IMR-90 (cell line): Measurements from ENCODE around the gene UMOD. TPM values are rescaled to one million over a fixed set of nuclear protein-coding genes. Genes with fewer than 3 reads are reported as not detected.

Source experiments
- ATAC-seq: fragments of 200-7000 bp; cut with Tn5 transposase; 2 replicates; pipeline ENCODE4 v1.9.1; 2020; ENCODE audit warnings: low read depth, mild to moderate bottlenecking, moderate library complexity
- BruUV-seq: library from RNA; stranded (reverse); fragments of 400-500 nt; replicated peaks from 2 replicates; lab custom pipeline; 2021; lab: Mats Ljungman, UMichigan
- CTCF ChIA-PET: fragments of 300-600 bp; formaldehyde crosslinking; extraction: SDS; loops from one replicate; lab custom pipeline; 2021; ENCODE audit warnings: antibody characterized with exemption; lab: Yijun Ruan, JAX
- POLR2A ChIA-PET: fragments of 300-600 bp; sonication (Branson Sonifier 250); formaldehyde crosslinking; loops from one replicate; lab custom pipeline; 2022; ENCODE audit warnings: antibody characterized with exemption; ENCODE audit not compliant: unreplicated experiment; lab: Charles Lee
- DNase-seq: peaks from one replicate; pipeline ENCODE4 v3.0.0; 2013
- H2AFZ ChIP-seq: replicated peaks from 2 replicates; pipeline ENCODE3; 2013; ENCODE audit warnings: low read length, mild to moderate bottlenecking; ENCODE audit not compliant: poor library complexity
- H2AK5ac ChIP-seq: 2 replicates; pipeline ENCODE4 v1.6.1; 2013; ENCODE audit warnings: low read depth, low read length, inconsistent platforms
- H2AK9ac ChIP-seq: replicated peaks from 2 replicates; pipeline ENCODE3; 2013; ENCODE audit warnings: mild to moderate bottlenecking, low read depth, low read length, moderate library complexity; ENCODE audit not compliant: poor library complexity
- H2BK120ac ChIP-seq: 2 replicates; pipeline ENCODE4 v1.6.1; 2013; ENCODE audit warnings: low read depth, low read length, inconsistent platforms
- H2BK15ac ChIP-seq: 3 replicates; pipeline ENCODE4 v1.6.1; 2013; ENCODE audit warnings: low read depth, low read length, inconsistent platforms
- H2BK20ac ChIP-seq: 2 replicates; pipeline ENCODE4 v1.6.1; 2013; ENCODE audit warnings: low read depth, mild to moderate bottlenecking, inconsistent platforms, low read length, moderate library complexity
- H2BK5ac ChIP-seq: 2 replicates; pipeline ENCODE4 v1.6.1; 2013; ENCODE audit warnings: mild to moderate bottlenecking, low read depth, low read length, inconsistent platforms; ENCODE audit not compliant: poor library complexity, severe bottlenecking
- H3K14ac ChIP-seq: replicated peaks from 2 replicates; pipeline ENCODE4 v1.6.1; 2013; ENCODE audit warnings: low read depth, low read length, inconsistent platforms
- H3K18ac ChIP-seq: 2 replicates; pipeline ENCODE4 v1.6.1; 2013; ENCODE audit warnings: low read depth, low read length, control low read depth
- H3K23ac ChIP-seq: 2 replicates; pipeline ENCODE4 v1.6.1; 2013; ENCODE audit warnings: low read depth, low read length, inconsistent platforms
- H3K27ac ChIP-seq: 2 replicates; pipeline ENCODE4 v1.5.1; 2013; ENCODE audit warnings: mild to moderate bottlenecking, control low read depth, low read length; ENCODE audit not compliant: insufficient read depth
- H3K27me3 ChIP-seq: 2 replicates; pipeline ENCODE4 v1.6.1; 2013; ENCODE audit warnings: low read length; ENCODE audit not compliant: control insufficient read depth, insufficient read depth
- H3K36me3 ChIP-seq: 2 replicates; pipeline ENCODE4 v1.6.1; 2013; ENCODE audit warnings: low read length, mixed read lengths; ENCODE audit not compliant: control insufficient read depth, insufficient read depth
- H3K4ac ChIP-seq: 2 replicates; pipeline ENCODE4 v1.6.1; 2013; ENCODE audit warnings: low read depth, low read length, inconsistent platforms
- H3K4me1 ChIP-seq: 2 replicates; pipeline ENCODE4 v1.6.1; 2013; ENCODE audit warnings: low read length, mixed read lengths; ENCODE audit not compliant: control insufficient read depth, insufficient read depth
- H3K4me2 ChIP-seq: 2 replicates; pipeline ENCODE4 v1.6.1; 2013; ENCODE audit warnings: low read depth, mild to moderate bottlenecking, control low read depth, low read length, moderate library complexity
- H3K4me3 ChIP-seq: 2 replicates; pipeline ENCODE4 v1.5.1; 2013; ENCODE audit warnings: low read depth, mild to moderate bottlenecking, control low read depth, low read length, moderate library complexity; ENCODE audit not compliant: insufficient read depth
- H3K56ac ChIP-seq: 2 replicates; pipeline ENCODE4 v1.6.1; 2013; ENCODE audit warnings: low read length, inconsistent platforms; ENCODE audit not compliant: insufficient read depth; ENCODE audit errors: extremely low read depth
- H3K79me1 ChIP-seq, 2 experiments: 2 replicates each; pipeline ENCODE4 v1.6.1; 2013; ENCODE audit warnings: low read length in 2 of 2, inconsistent platforms in 1 of 2, low read depth in 1 of 2
- H3K9ac ChIP-seq: 2 replicates; pipeline ENCODE4 v1.6.1; 2013; ENCODE audit warnings: low read depth, low read length, control low read depth
- H3K9me1 ChIP-seq: 2 replicates; pipeline ENCODE4 v1.6.1; 2013; ENCODE audit warnings: low read length, inconsistent platforms; ENCODE audit not compliant: insufficient read depth
- H3K9me3 ChIP-seq: 2 replicates; pipeline ENCODE4 v1.6.1; 2013; ENCODE audit warnings: low read length; ENCODE audit not compliant: control insufficient read depth, insufficient read depth
- H4K20me1 ChIP-seq: 2 replicates; pipeline ENCODE4 v1.6.1; 2013; ENCODE audit warnings: low read length, inconsistent platforms; ENCODE audit not compliant: insufficient read depth
- H4K5ac ChIP-seq: 2 replicates; pipeline ENCODE4 v1.6.1; 2013; ENCODE audit warnings: mild to moderate bottlenecking, low read depth, low read length, control low read depth
- H4K8ac ChIP-seq, 2 experiments: 2 replicates each; pipeline ENCODE4 v1.6.1; 2013; ENCODE audit warnings: low read depth in 2 of 2, low read length in 2 of 2, control low read depth in 1 of 2, inconsistent platforms in 1 of 2
- H4K91ac ChIP-seq: 2 replicates; pipeline ENCODE4 v1.6.1; 2013; ENCODE audit warnings: low read depth, low read length, inconsistent platforms; ENCODE audit not compliant: insufficient read depth
- CEBPB ChIP-seq: IDR thresholded peaks from 2 replicates; pipeline ENCODE4 v1.6.1; 2012; ENCODE audit warnings: low read depth, low read length, improper control_type of control experiment
- CHD1 ChIP-seq: IDR thresholded peaks from 2 replicates; pipeline ENCODE4 v1.6.1; 2012; ENCODE audit warnings: low read depth, low read length, improper control_type of control experiment
- FOS ChIP-seq: fragments of 150-350 bp; IDR thresholded peaks from 2 replicates; pipeline ENCODE4 v1.6.1; 2016; ENCODE audit warnings: low read depth, low read length
- MAFK ChIP-seq: IDR thresholded peaks from 2 replicates; pipeline ENCODE4 v1.6.1; 2012; ENCODE audit warnings: low read depth, low read length, improper control_type of control experiment
- MAZ ChIP-seq: IDR thresholded peaks from 2 replicates; pipeline ENCODE4 v1.6.1; 2012; ENCODE audit warnings: low read depth, mild to moderate bottlenecking, low read length, improper control_type of control experiment, moderate library complexity, borderline replicate concordance
- RCOR1 ChIP-seq: IDR thresholded peaks from 2 replicates; pipeline ENCODE4 v1.6.1; 2012; ENCODE audit warnings: mild to moderate bottlenecking, low read length, improper control_type of control experiment; ENCODE audit not compliant: insufficient replicate concordance
- RFX5 ChIP-seq: IDR thresholded peaks from 2 replicates; pipeline ENCODE4 v1.8.0; 2012; ENCODE audit warnings: low read depth, mild to moderate bottlenecking, low read length, moderate library complexity
- WGBS, 2 experiments: methylation state at CpG; one replicate each; pipeline versions ENCODE4 v1.1.5 to v1.1.7; 2013; ENCODE audit warnings: missing lambda C conversion rate in 2 of 2; ENCODE audit not compliant: insufficient read length in 1 of 2; ENCODE audit errors: extremely low coverage in 2 of 2; 5-methylcytosine and 5-hydroxymethylcytosine counted together
- dilution Hi-C: fragments of 300-500 bp; cut with HindIII; formaldehyde crosslinking; loops from one replicate; pipeline ENCODE4 v1.14.3; 2018; ENCODE audit warnings: low sequenced_read_pairs; ENCODE audit not compliant: unreplicated experiment
- in situ Hi-C: fragments of 300-500 bp; cut with MboI; formaldehyde crosslinking; loops from 3 replicates; pipeline ENCODE4 v1.14.3; 2019; ENCODE audit warnings: low sequenced_read_pairs, inconsistent platforms, mixed read lengths
- intact Hi-C: fragments of 100-400 bp; cut with micrococcal nuclease; formaldehyde crosslinking; loops from 2 replicates; pipeline ENCODE4 v1.10.0; 2022
- polyA plus RNA-seq, 3 experiments: library from polyadenylated mRNA; depleted of rRNA; stranded (reverse); fragments of >200 nt; gene quantifications; 2 replicates each; pipeline ENCODE4 v1.2.3, GENCODE V29; 2012; ENCODE audit warnings: low replicate concordance in 1 of 3
- total RNA-seq: library from RNA; depleted of rRNA; stranded (reverse); fragments of >200 nt; gene quantifications from 2 replicates; pipeline ENCODE4 v1.2.3, GENCODE V29; 2012
- TF ChIP-seq, protein P1 (sequence below): fragments of 150-350 bp; IDR thresholded peaks from 2 replicates; pipeline ENCODE4 v1.6.1; 2016; ENCODE audit warnings: low read depth, mild to moderate bottlenecking, low read length, moderate library complexity, borderline replicate concordance

Gene UMOD
- total and polyA plus RNA-seq, 2 of the 4 experiments (the other 2 are of a cell fraction), result not detected

DNA sequence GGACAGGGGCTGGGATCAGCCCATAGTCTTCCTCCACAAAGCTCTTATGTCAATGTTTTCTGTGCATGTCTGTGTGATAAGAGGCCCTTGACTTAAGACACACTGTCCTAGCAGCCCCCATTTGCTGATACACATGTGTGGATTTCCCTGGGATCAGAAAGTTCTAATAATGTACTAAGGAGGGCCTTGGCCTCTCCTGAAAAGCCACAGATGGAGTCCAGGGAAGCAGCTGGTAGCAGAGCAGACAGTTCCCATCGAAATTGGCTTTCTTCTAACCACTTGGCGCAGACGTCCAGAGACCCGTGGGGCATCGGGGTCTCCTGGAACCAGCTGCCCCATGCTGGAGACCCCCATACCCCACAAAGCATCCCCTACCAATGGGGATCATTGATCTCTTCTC lies 20.9 kb downstream of the UMOD start:
- Histone ChIP-seq H4K91ac (no peak overlapping the region), H3K4me3 (no peak overlapping the region), H2BK15ac (no peak overlapping the region), H2BK5ac (no peak overlapping the region), H4K8ac (no peak overlapping the region), H3K27ac (no peak overlapping the region), H3K4ac (no peak overlapping the region), H2AFZ (no peak overlapping the region), H3K56ac (no peak overlapping the region), H2BK20ac (no peak overlapping the region), H4K20me1 (no peaks in the 10 kb centered on the region), H3K9me3 (peaks cover 20% of the 10 kb centered on the region), H2BK120ac (no peak overlapping the region), H3K23ac (no peak overlapping the region), H3K4me2 (no peak overlapping the region), H2AK5ac (no peak overlapping the region), H3K18ac (no peak overlapping the region), H3K9me1 (no peaks in the 10 kb centered on the region), H3K4me1 (no peaks in the 10 kb centered on the region), H3K27me3 (no peaks in the 10 kb centered on the region), H3K9ac (no peak overlapping the region), H3K14ac (no peak overlapping the region), H2AK9ac (no peak overlapping the region), H4K5ac (no peak overlapping the region), H3K36me3 (no peaks in the 10 kb centered on the region), H3K79me1 (no peaks in the 10 kb centered on the region)
- BruUV-seq, result no TSS peak
- no peak for DNase-seq
- ATAC-seq, result no peak
- intact Hi-C loops, result no loop called here
- ChIA-PET CTCF (no interaction called here), POLR2A (no interaction called here)
- TF ChIP-seq RFX5 (no peak), CHD1 (no peak), MAZ (no peak), CEBPB (no peak), FOS (no peak), RCOR1 (no peak), MAFK (no peak)
- TF ChIP-seq, protein P1, sequence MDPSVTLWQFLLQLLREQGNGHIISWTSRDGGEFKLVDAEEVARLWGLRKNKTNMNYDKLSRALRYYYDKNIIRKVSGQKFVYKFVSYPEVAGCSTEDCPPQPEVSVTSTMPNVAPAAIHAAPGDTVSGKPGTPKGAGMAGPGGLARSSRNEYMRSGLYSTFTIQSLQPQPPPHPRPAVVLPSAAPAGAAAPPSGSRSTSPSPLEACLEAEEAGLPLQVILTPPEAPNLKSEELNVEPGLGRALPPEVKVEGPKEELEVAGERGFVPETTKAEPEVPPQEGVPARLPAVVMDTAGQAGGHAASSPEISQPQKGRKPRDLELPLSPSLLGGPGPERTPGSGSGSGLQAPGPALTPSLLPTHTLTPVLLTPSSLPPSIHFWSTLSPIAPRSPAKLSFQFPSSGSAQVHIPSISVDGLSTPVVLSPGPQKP, result no peak
- dilution Hi-C loops, result no loop called here
- in situ Hi-C loops, result loop anchor here (25.0 kb wide), 1 partner anchor 169 kb away; no protein-coding TSS in a partner anchor
- no CpG with 5 or more reads among the region's 5 CpGs for WGBS, 2 experiments
